HepG2 (cell line): ENCODE results near the gene ESYT2. TPM values are rescaled to one million over a fixed set of nuclear protein-coding genes. Genes with fewer than 3 reads are reported as not detected.

ENCODE experiments used
- ATAC-seq: fragments of 200-7000 bp; cut with Tn5 transposase; 3 replicates; pipeline ENCODE4 v1.9.1; 2020; ENCODE audit warnings: mild to moderate bottlenecking, moderate library complexity
- BruUV-seq: library from RNA; stranded (reverse); fragments of 400-500 nt; replicated peaks from 2 replicates; lab custom pipeline; 2021; lab: Mats Ljungman, UMichigan
- CTCF ChIA-PET: fragments of 300-600 bp; formaldehyde crosslinking; extraction: SDS; loops from one replicate; lab custom pipeline; 2021; ENCODE audit warnings: low total read pairs, inconsistent platforms, low intra/inter-chr PET ratio; lab: Yijun Ruan, JAX
- POLR2A ChIA-PET: fragments of 350-600 bp; sonication (Branson Sonifier 250); formaldehyde crosslinking; loops from one replicate; lab custom pipeline; 2020; ENCODE audit warnings: antibody characterized with exemption, inconsistent platforms; lab: Yijun Ruan, JAX
- DNase-seq: peaks from one replicate; pipeline ENCODE4 v3.0.0-alpha.2; 2015; ENCODE audit warnings: low spot score
- FAIRE-seq: peaks from 3 replicates; lab custom pipeline; 2011; peaks lifted over from hg19 to GRCh38; lab: Jason Lieb, UNC
- H2AFZ ChIP-seq: one replicate; pipeline ENCODE4 v1.6.1; 2011; ENCODE audit warnings: low read length, inconsistent platforms
- H3K27ac ChIP-seq: fragments of 300-600 bp; 3 replicates; pipeline ENCODE4 v1.8.0; 2011; ENCODE audit warnings: mixed run types, mild to moderate bottlenecking, mixed read lengths, low read length, inconsistent platforms; ENCODE audit not compliant: insufficient read depth; ENCODE audit errors: extremely low read length
- H3K27me3 ChIP-seq, 2 experiments: fragments of 200-600 bp in 1 of 2; 2 replicates in 1 of 2; 3 replicates in 1 of 2; pipeline versions ENCODE4 v1.6.0 to v1.8.0; 2011; ENCODE audit warnings: low read length in 2 of 2, mild to moderate bottlenecking in 2 of 2, moderate library complexity in 2 of 2, inconsistent platforms in 1 of 2; ENCODE audit not compliant: insufficient read depth in 2 of 2, control insufficient read depth in 1 of 2
- H3K36me3 ChIP-seq, 2 experiments: fragments of 200-600 bp in 1 of 2; replicated peaks in 1 of 2; 2 replicates in 1 of 2; 3 replicates in 1 of 2; pipeline versions ENCODE4 v1.5.1 to v1.8.0; 2011; ENCODE audit warnings: low read length in 2 of 2, inconsistent platforms in 1 of 2; ENCODE audit not compliant: insufficient read depth in 2 of 2, control insufficient read depth in 1 of 2
- H3K4me1 ChIP-seq: 2 replicates; pipeline ENCODE4 v1.5.1; 2012; ENCODE audit warnings: low read length, inconsistent platforms; ENCODE audit not compliant: insufficient read depth
- H3K4me2 ChIP-seq: 2 replicates; pipeline ENCODE4 v1.6.0; 2011; ENCODE audit warnings: low read depth, low read length, inconsistent platforms
- H3K4me3 ChIP-seq, 3 experiments: fragments of 200-600 bp in 1 of 3; sonication (generic), shearing (Covaris generic) in 1 of 3; replicated peaks in 1 of 3; 2 replicates each; pipeline ENCODE4 v1.5.1; 2011 to 2016; ENCODE audit warnings: low read length in 3 of 3, inconsistent platforms in 2 of 3, low read depth in 2 of 3, mild to moderate bottlenecking in 2 of 3, control low read depth in 1 of 3, mixed read lengths in 1 of 3; ENCODE audit not compliant: insufficient read depth in 1 of 3
- H3K79me2 ChIP-seq: one replicate; pipeline ENCODE4 v1.6.1; 2011; ENCODE audit warnings: low read length, inconsistent platforms; ENCODE audit not compliant: insufficient read depth
- H3K9ac ChIP-seq: 2 replicates; pipeline ENCODE4 v1.6.0; 2011; ENCODE audit warnings: mild to moderate bottlenecking, low read depth, low read length, inconsistent platforms; ENCODE audit not compliant: insufficient read depth
- H3K9me3 ChIP-seq: 2 replicates; pipeline ENCODE4 v1.5.1; 2012; ENCODE audit warnings: mild to moderate bottlenecking, low read length
- H4K20me1 ChIP-seq: 2 replicates; pipeline ENCODE4 v1.6.0; 2011; ENCODE audit warnings: inconsistent platforms, mild to moderate bottlenecking, low read length, moderate library complexity; ENCODE audit not compliant: insufficient read depth
- ARNTL ChIP-seq: sonication (generic); formaldehyde crosslinking; IDR thresholded peaks from 2 replicates; pipeline ENCODE4 v1.4.0; 2020; ENCODE audit warnings: mild to moderate bottlenecking, missing genetic modification reagents
- CTCF ChIP-seq: sonication (generic); formaldehyde crosslinking; IDR thresholded peaks from 2 replicates; pipeline ENCODE4 v1.5.0; 2020; ENCODE audit warnings: mild to moderate bottlenecking, missing genetic modification reagents, moderate library complexity
- SMC3 ChIP-seq: IDR thresholded peaks from 2 replicates; pipeline ENCODE4 v1.6.1; 2011; ENCODE audit warnings: low read length, improper control_type of control experiment
- STAG1 ChIP-seq: sonication (generic); formaldehyde crosslinking; IDR thresholded peaks from 2 replicates; pipeline ENCODE4 v1.4.0; 2020; ENCODE audit warnings: missing genetic modification reagents
- ZBTB38 ChIP-seq: sonication (generic); formaldehyde crosslinking; IDR thresholded peaks from 2 replicates; pipeline ENCODE4 v1.5.1; 2020; ENCODE audit warnings: mild to moderate bottlenecking, missing genetic modification reagents
- ZNF713 ChIP-seq: sonication (generic); formaldehyde crosslinking; IDR thresholded peaks from 2 replicates; pipeline ENCODE4 v1.4.0; 2020; ENCODE audit warnings: mild to moderate bottlenecking, missing genetic modification reagents
- WGBS: methylation state at CpG from one replicate; pipeline ENCODE4 v1.1.6; 2017; ENCODE audit warnings: low lambda C conversion rate; 5-methylcytosine and 5-hydroxymethylcytosine counted together
- in situ Hi-C: cut with HindIII; loops from 2 replicates; pipeline ENCODE4 v1.10.0; 2017; ENCODE audit warnings: low pct_unique_long_range_greater_than_20kb; ENCODE audit not compliant: extremely low pct_ligation_motif_present
- intact Hi-C: fragments of 100-400 bp; cut with micrococcal nuclease; formaldehyde crosslinking; loops from one replicate; pipeline ENCODE4 v1.10.0; 2022; ENCODE audit not compliant: unreplicated experiment
- polyA plus RNA-seq, 8 experiments: library from polyadenylated mRNA; depleted of rRNA in 3 of 8; stranded (reverse) in 7 of 8; unstranded in 1 of 8; fragments of >200 nt; fragmentation: Illumina TruSeq in 4 of 8; extraction: Trizol in 4 of 8; gene quantifications; 2 replicates each; pipeline versions ENCODE4 v1.2.1 to v1.2.3, GENCODE V29; 2011 to 2016; ENCODE audit warnings: low read depth in 4 of 8, missing spikeins in 1 of 8, mixed read lengths in 1 of 8; ENCODE audit not compliant: insufficient read depth in 1 of 8
- total RNA-seq, 5 experiments: library from RNA; depleted of rRNA; stranded (reverse); fragments of >200 nt; fragmentation: Illumina TruSeq; extraction: Trizol; gene quantifications; 2 replicates each; pipeline ENCODE4 v1.2.3, GENCODE V29; 2016; ENCODE audit warnings: low read depth in 1 of 5

ESYT2 gene
- total and polyA plus RNA-seq, 2 of the 13 experiments (the other 11 are each of a cell fraction or from before 2014, with no cell fraction given): 28.5 to 37.3 TPM

DNA sequence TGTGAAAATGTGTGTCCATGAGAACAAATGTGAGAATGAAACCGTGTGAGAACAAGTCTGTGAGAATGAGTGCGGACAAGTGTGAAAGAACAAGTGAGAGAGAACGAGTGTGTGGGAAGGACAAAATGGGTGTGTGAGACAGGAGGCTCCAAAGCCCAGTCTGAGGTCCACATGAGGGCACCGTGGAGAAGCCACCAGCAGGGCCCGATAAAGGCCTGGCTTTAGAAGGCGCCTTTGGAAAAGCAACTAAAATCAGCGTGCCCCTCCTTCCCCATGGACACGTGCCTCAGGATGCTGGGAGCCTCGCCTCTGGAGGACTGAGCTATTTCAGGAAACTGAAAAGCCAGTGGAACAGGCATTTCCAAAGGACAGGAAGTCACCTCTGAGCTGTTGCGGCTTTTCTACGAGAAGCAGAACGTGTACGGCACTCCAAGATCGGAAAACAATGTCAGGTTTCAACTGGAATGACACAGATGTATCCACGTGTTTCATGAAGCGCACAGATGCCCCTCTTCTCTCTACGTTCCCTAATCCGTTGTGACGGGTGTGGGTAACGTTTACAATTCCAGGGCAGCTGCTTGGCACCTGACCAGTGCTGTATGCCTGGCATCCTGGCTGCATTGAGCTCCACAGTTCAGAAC is 46.4 kb downstream of the ESYT2 start:
- FAIRE-seq: no peak
- WGBS: 94% methylated on average over 20 of the region's 20 CpGs
- H3K9ac ChIP-seq: no peak overlapping the region
- H4K20me1 ChIP-seq: no peaks in the 10 kb centered on the region
- no peak overlapping the region for H3K4me3 ChIP-seq
- no TSS peak for BruUV-seq
- POLR2A ChIA-PET: no interaction called here
- H3K79me2 ChIP-seq: no peaks in the 10 kb centered on the region
- no peak overlapping the region for H2AFZ ChIP-seq
- no peaks in the 10 kb centered on the region for H3K4me1 ChIP-seq
- no peak overlapping the region for H3K27ac ChIP-seq
- H3K36me3 ChIP-seq: peaks cover 21 to 56% of the 10 kb centered on the region in 2 experiments
- intact Hi-C loops: loop anchor here (5.0 kb wide), 1 partner anchor 194 kb away; no protein-coding TSS in a partner anchor
- H3K4me2 ChIP-seq: no peak overlapping the region
- TF ChIP-seq ARNTL (CRISPR knock-in tag) (no peak), ZNF713 (CRISPR knock-in tag) (no peak), STAG1 (peak; percentile 53), ZBTB38 (CRISPR knock-in tag) (0 out of 2 replicates have a peak, but pooled peaks have one; percentile 25), CTCF (CRISPR knock-in tag) (peak; percentile 53), SMC3 (peak; percentile 30; the same call in 1 of the 2 replicates)
- no peaks in the 10 kb centered on the region for H3K9me3 ChIP-seq
- peak; percentile 15 for DNase-seq
- CTCF ChIA-PET: no interaction called here
- H3K27me3 ChIP-seq: no peaks in the 10 kb centered on the region
- peak; percentile 74 for ATAC-seq
- in situ Hi-C loops: no loop called here
